K562 (cell line): ENCODE data around the gene SRRT. TPM values are rescaled to one million over a fixed set of nuclear protein-coding genes. Genes with fewer than 3 reads are reported as not detected.
A peak's percentile ranks its signal among the peaks of the same experiment; 100 is the strongest.

Experiments used
- ATAC-seq: fragments of 200-7000 bp; cut with Tn5 transposase; 3 replicates; pipeline ENCODE4 v1.9.1; 2020; ENCODE audit warnings: moderate library complexity
- BruUV-seq: library from RNA; stranded (reverse); fragments of 400-500 nt; replicated peaks from 2 replicates; lab custom pipeline; 2021; lab: Mats Ljungman, UMichigan
- CTCF ChIA-PET: fragments of 300-600 bp; formaldehyde crosslinking; extraction: SDS; loops from one replicate; lab custom pipeline; 2021; ENCODE audit warnings: low intra/inter-chr PET ratio; lab: Yijun Ruan, JAX
- POLR2A ChIA-PET: fragments of 300-600, 350-650 bp; sonication (Branson Sonifier 250); formaldehyde crosslinking; extraction: SDS; loops from one replicate; lab custom pipeline; 2021; ENCODE audit warnings: antibody characterized with exemption, inconsistent platforms; lab: Yijun Ruan, JAX
- DNase-seq, 4 experiments: peaks; one replicate each; pipeline versions ENCODE4 v3.0.0 to v3.0.0-alpha.2; 2011 to 2018; ENCODE audit warnings: low spot score in 3 of 4, mixed read lengths in 3 of 4; ENCODE audit errors: extremely low read depth in 1 of 4
- FAIRE-seq: peaks from 2 replicates; lab custom pipeline; 2011; peaks lifted over from hg19 to GRCh38; lab: Jason Lieb, UNC
- H2AFZ ChIP-seq: 2 replicates; pipeline ENCODE4 v1.6.0; 2011; ENCODE audit warnings: low read depth, low read length, control low read depth, inconsistent platforms
- H3K27ac ChIP-seq: fragments of 200-600 bp; 3 replicates; pipeline ENCODE4 v1.8.0; 2011; ENCODE audit warnings: low read depth, mild to moderate bottlenecking, control low read depth, inconsistent platforms, low read length, moderate library complexity, mixed read lengths; ENCODE audit errors: extremely low read depth
- H3K27me3 ChIP-seq, 2 experiments: fragments of 300-600 bp in 1 of 2; 2 replicates in 1 of 2; 3 replicates in 1 of 2; pipeline versions ENCODE4 v1.6.0 to v1.8.0; 2011; ENCODE audit warnings: inconsistent platforms in 2 of 2, low read length in 2 of 2, mild to moderate bottlenecking in 1 of 2, mixed read lengths in 1 of 2, moderate library complexity in 1 of 2; ENCODE audit not compliant: control insufficient read depth in 2 of 2, insufficient read depth in 2 of 2
- H3K36me3 ChIP-seq: fragments of 300-600 bp; 3 replicates; pipeline ENCODE4 v1.8.0; 2011; ENCODE audit warnings: mild to moderate bottlenecking, low read length, inconsistent platforms; ENCODE audit not compliant: control insufficient read depth, insufficient read depth
- H3K4me1 ChIP-seq, 2 experiments: fragments of 200-600 bp in 1 of 2; replicated peaks in 1 of 2; 2 replicates in 1 of 2; 3 replicates in 1 of 2; pipeline versions ENCODE4 v1.5.1 to v1.8.0; 2011; ENCODE audit warnings: inconsistent platforms in 2 of 2, low read length in 2 of 2, mild to moderate bottlenecking in 1 of 2, mixed read lengths in 1 of 2, moderate library complexity in 1 of 2; ENCODE audit not compliant: control insufficient read depth in 2 of 2, insufficient read depth in 2 of 2
- H3K4me2 ChIP-seq: 2 replicates; pipeline ENCODE4 v1.6.1; 2011; ENCODE audit warnings: low read length, control low read depth, inconsistent platforms, mixed read lengths; ENCODE audit not compliant: insufficient read depth
- H3K4me3 ChIP-seq: fragments of 200-600 bp; sonication (generic), shearing (Covaris generic); 2 replicates; pipeline ENCODE4 v1.5.1; 2016; ENCODE audit warnings: control low read depth, inconsistent platforms
- H3K79me2 ChIP-seq: fragments of 200-600 bp; 3 replicates; pipeline ENCODE4 v1.8.0; 2011; ENCODE audit warnings: low read length, inconsistent platforms; ENCODE audit not compliant: control insufficient read depth, insufficient read depth
- H3K9ac ChIP-seq, 2 experiments: 2 replicates each; pipeline versions ENCODE4 v1.6.0 to v1.6.1; 2011; ENCODE audit warnings: low read depth in 2 of 2, low read length in 2 of 2, control low read depth in 1 of 2, inconsistent platforms in 1 of 2, mild to moderate bottlenecking in 1 of 2, mixed read lengths in 1 of 2; ENCODE audit not compliant: insufficient read depth in 1 of 2
- H3K9me1 ChIP-seq: one replicate; pipeline ENCODE4 v1.6.0; 2011; ENCODE audit warnings: inconsistent platforms, mild to moderate bottlenecking, low read length, moderate library complexity; ENCODE audit not compliant: control insufficient read depth, insufficient read depth
- H3K9me3 ChIP-seq: replicated peaks from 2 replicates; pipeline ENCODE4 v1.5.1; 2011; ENCODE audit warnings: low read depth, low read length, inconsistent platforms; ENCODE audit not compliant: control insufficient read depth, insufficient read depth
- H4K20me1 ChIP-seq: replicated peaks from 2 replicates; pipeline ENCODE4 v1.6.1; 2011; ENCODE audit warnings: low read length, inconsistent platforms, mixed read lengths; ENCODE audit not compliant: control insufficient read depth, insufficient read depth
- BCL6 ChIP-seq: fragments of 250-450 bp; sonication (Bioruptor Pico); IDR thresholded peaks from 2 replicates; pipeline ENCODE4 v1.4.0; 2020
- CHD1 ChIP-seq: fragments of 200-600 bp; sonication (generic); IDR thresholded peaks from one replicate; pipeline ENCODE4 v1.6.1; 2012; ENCODE audit warnings: mild to moderate bottlenecking, moderate library complexity, low read length, inconsistent platforms
- L3MBTL2 ChIP-seq: fragments of 450-650 bp; IDR thresholded peaks from 2 replicates; pipeline ENCODE4 v1.6.1; 2016; ENCODE audit warnings: mild to moderate bottlenecking, moderate library complexity
- MTA3 ChIP-seq: fragments of 450-650 bp; formaldehyde crosslinking; IDR thresholded peaks from 2 replicates; pipeline ENCODE4 v1.6.1; 2017; ENCODE audit warnings: mild to moderate bottlenecking, borderline replicate concordance
- NCOA6 ChIP-seq: fragments of 450-650 bp; IDR thresholded peaks from 2 replicates; pipeline ENCODE4 v1.6.1; 2017; ENCODE audit warnings: mild to moderate bottlenecking
- PCBP1 ChIP-seq: fragments of 200-400 bp; formaldehyde crosslinking; IDR thresholded peaks from 2 replicates; pipeline ENCODE4 v1.6.1; 2018; ENCODE audit warnings: mild to moderate bottlenecking, low read depth, low read length; ENCODE audit not compliant: poor library complexity, severe bottlenecking
- POLR2A ChIP-seq: fragments of 450-650 bp; conservative IDR thresholded peaks from 2 replicates; pipeline ENCODE4 v1.6.1; 2016
- POLR2B ChIP-seq: fragments of 450-650 bp; IDR thresholded peaks from 2 replicates; pipeline ENCODE4 v1.6.1; 2018; ENCODE audit warnings: low read depth; ENCODE audit not compliant: partially characterized antibody
- ZEB2 ChIP-seq: fragments of 450-650 bp; IDR thresholded peaks from 2 replicates; pipeline ENCODE4 v1.6.1; 2016
- ZNF12 ChIP-seq: sonication (generic); formaldehyde crosslinking; IDR thresholded peaks from 2 replicates; pipeline ENCODE4 v1.4.0; 2020; ENCODE audit warnings: mild to moderate bottlenecking, missing genetic modification reagents
- WGBS: fragments of 100-300 bp; shearing (Covaris generic); methylation state at CpG from one replicate; pipeline ENCODE4 v1.1.6; 2016; ENCODE audit warnings: low coverage, mixed read lengths; ENCODE audit not compliant: insufficient coverage; ENCODE audit errors: missing lambda C conversion rate; 5-methylcytosine and 5-hydroxymethylcytosine counted together
- in situ Hi-C: fragments of 300-500 bp; cut with MboI; formaldehyde crosslinking; loops from 4 replicates; pipeline ENCODE4 v1.15.0; 2018; ENCODE audit warnings: inconsistent platforms, mixed read lengths
- intact Hi-C: fragments of 100-400 bp; cut with micrococcal nuclease; formaldehyde crosslinking; loops from 2 replicates; pipeline ENCODE4 v1.14.2; 2022
- polyA plus RNA-seq, 8 experiments: library from polyadenylated mRNA; depleted of rRNA in 4 of 8; stranded (reverse) in 5 of 8; unstranded in 3 of 8; fragments of >200 nt; fragmentation: Nextera tagmentation in 2 of 8; fragmentation: Illumina TruSeq in 1 of 8; extraction: Ambion mirVana in 2 of 8; extraction: Trizol in 1 of 8; gene quantifications; 2 replicates each; pipeline versions ENCODE4 v1.2.1 to v1.2.3, GENCODE V29; 2011 to 2014; ENCODE audit warnings: inconsistent platforms in 1 of 8, missing spikeins in 1 of 8
- total RNA-seq, 7 experiments: library from RNA; depleted of rRNA in 6 of 7; stranded (reverse); fragments of >200 nt in 6 of 7; fragmentation: Illumina TruSeq in 2 of 7; extraction: Trizol in 2 of 7; gene quantifications; 2 replicates each; pipeline versions ENCODE4 v1.2.1 to v1.2.3, GENCODE V29; 2011 to 2021; ENCODE audit warnings: low replicate concordance in 1 of 7
- TF ChIP-seq, protein P1 (sequence below): IDR thresholded peaks from 3 replicates; pipeline ENCODE4 v1.6.1; 2011; ENCODE audit warnings: borderline replicate concordance, mild to moderate bottlenecking, moderate library complexity; ENCODE audit not compliant: insufficient read length; ENCODE audit errors: extremely low read depth
- TF ChIP-seq, protein P2 (sequence below): sonication (generic); formaldehyde crosslinking; IDR thresholded peaks from 2 replicates; pipeline ENCODE4 v1.8.1; 2022; ENCODE audit warnings: missing genetic modification reagents
- TF ChIP-seq, protein P3 (sequence below): fragments of 200-800 bp; sonication (Bioruptor generic); IDR thresholded peaks from 2 replicates; pipeline ENCODE4 v1.6.1; 2017; ENCODE audit warnings: missing genetic modification characterization, missing compliant biosample characterization

Gene SRRT
- total and polyA plus RNA-seq, 9 of the 15 experiments (the other 6 are each of a cell fraction or from before 2014, with no cell fraction given), result 10.3 to 263 (median 84.4) TPM

DNA sequence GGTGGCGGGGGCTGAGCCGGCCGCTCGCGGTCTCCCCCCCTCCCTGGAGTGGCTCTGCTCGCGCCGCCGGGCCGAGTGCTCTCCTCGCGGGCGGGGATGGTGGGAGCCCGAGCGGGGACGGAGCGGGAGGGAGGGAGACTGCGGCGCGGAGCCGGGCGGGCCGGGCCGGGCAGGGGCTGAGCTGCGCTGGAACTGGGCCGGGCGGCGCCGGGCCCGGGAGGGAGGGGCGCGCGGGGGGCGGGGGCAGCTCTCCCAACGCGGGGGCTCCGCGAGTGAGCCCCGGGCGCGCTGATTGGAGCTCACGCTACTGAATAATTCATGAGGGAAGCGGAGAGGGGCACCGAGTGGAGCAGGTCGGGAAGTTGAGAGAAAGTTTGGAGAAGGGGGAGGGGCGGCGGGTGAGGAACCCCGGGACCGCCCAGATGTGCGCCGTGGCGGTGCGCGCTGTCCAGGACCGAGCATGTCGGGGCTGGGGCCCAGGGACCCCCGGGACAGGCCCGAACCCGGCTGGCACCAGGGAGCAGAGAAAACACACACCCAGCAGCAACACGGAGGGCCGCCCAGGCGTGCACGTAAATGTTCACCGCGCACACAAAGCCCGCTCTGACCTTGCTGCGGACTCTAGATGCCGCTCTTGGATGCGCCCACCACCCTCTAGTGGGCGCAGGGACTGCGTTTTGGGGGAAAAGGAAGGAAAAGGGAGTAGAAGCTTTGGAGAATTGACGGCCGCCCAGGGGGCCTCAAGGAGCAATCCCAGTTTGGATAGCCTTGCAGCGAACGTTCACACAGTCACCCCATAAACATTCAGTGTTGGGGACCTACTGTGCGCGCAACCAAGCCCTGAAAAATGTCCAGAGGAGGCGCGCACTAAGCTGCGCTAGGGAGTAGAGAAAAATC is 47.3 kb upstream of the SRRT start, which contains the start of gene EPHB4:
TSS of gene EPHB4 (minus strand) at position 194 of the 897 bp plus-strand sequence. CDS start 493 bp downstream, outside the sequence.
- Histone ChIP-seq H2AFZ (peak within 1 kb of the TSS; percentile 87), H3K27me3 (no peaks in the 10 kb centered on the region), H3K4me2 (peak within 1 kb of the TSS; percentile 98), H3K79me2 (peaks cover 55% of the 10 kb centered on the region), H3K4me1 (peaks cover 17 to 61% of the 10 kb centered on the region in 2 experiments; a peak in 4 of 5 replicates), H3K9me1 (peaks cover 4% of the 10 kb centered on the region), H3K9me3 (no peaks in the 10 kb centered on the region), H3K36me3 (peaks cover 22% of the 10 kb centered on the region; the same call in 2 of the 3 replicates), H3K4me3 (peak within 1 kb of the TSS; percentile 71), H4K20me1 (peaks cover 9% of the 10 kb centered on the region; the same call in 1 of the 2 replicates), H3K9ac (peak within 1 kb of the TSS; percentile 61 to 88), H3K27ac (peak within 1 kb of the TSS; percentile 60)
- peak; percentile 72 for ATAC-seq
- DNase-seq, result peak; percentile 89 to 97 (median 91)
- intact Hi-C loops, result loop anchor here (1.0 kb wide), 1 partner anchor 25 kb away; the partner anchor contains the start of gene SLC12A9
- in situ Hi-C loops, result no loop called here
- POLR2A ChIA-PET, result interaction anchor here (0.6 to 1.4 kb wide), 12 partner anchors 9 to 355 kb away, joined by 3 to 5 read pairs (median 3); partner anchors contain the start of genes SLC12A9 and SRRT
- CTCF ChIA-PET, result interaction anchor here (0.6 to 1.0 kb wide), 3 partner anchors 28 to 231 kb away, joined by 3 to 10 read pairs (median 3); no protein-coding TSS in a partner anchor
- TSS peak; percentile 81 for BruUV-seq
- 1% methylated on average over 35 of the region's 80 CpGs for WGBS
- peak; percentile 67 for FAIRE-seq
- TF ChIP-seq, protein P1, sequence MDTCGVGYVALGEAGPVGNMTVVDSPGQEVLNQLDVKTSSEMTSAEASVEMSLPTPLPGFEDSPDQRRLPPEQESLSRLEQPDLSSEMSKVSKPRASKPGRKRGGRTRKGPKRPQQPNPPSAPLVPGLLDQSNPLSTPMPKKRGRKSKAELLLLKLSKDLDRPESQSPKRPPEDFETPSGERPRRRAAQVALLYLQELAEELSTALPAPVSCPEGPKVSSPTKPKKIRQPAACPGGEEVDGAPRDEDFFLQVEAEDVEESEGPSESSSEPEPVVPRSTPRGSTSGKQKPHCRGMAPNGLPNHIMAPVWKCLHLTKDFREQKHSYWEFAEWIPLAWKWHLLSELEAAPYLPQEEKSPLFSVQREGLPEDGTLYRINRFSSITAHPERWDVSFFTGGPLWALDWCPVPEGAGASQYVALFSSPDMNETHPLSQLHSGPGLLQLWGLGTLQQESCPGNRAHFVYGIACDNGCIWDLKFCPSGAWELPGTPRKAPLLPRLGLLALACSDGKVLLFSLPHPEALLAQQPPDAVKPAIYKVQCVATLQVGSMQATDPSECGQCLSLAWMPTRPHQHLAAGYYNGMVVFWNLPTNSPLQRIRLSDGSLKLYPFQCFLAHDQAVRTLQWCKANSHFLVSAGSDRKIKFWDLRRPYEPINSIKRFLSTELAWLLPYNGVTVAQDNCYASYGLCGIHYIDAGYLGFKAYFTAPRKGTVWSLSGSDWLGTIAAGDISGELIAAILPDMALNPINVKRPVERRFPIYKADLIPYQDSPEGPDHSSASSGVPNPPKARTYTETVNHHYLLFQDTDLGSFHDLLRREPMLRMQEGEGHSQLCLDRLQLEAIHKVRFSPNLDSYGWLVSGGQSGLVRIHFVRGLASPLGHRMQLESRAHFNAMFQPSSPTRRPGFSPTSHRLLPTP, result no peak
- peak; percentile 35 for TF ChIP-seq CHD1
- peak; percentile 43 for TF ChIP-seq PCBP1
- 0 out of 2 replicates have a peak, but pooled peaks have one; percentile 41 for TF ChIP-seq ZEB2
- peak; percentile 61; the same call in 1 of the 2 replicates for TF ChIP-seq ZNF12
- no peak for TF ChIP-seq BCL6 (CRISPR knock-in tag)
- peak; percentile 34 for TF ChIP-seq POLR2B
- no peak for TF ChIP-seq NCOA6
- TF ChIP-seq, protein P2, sequence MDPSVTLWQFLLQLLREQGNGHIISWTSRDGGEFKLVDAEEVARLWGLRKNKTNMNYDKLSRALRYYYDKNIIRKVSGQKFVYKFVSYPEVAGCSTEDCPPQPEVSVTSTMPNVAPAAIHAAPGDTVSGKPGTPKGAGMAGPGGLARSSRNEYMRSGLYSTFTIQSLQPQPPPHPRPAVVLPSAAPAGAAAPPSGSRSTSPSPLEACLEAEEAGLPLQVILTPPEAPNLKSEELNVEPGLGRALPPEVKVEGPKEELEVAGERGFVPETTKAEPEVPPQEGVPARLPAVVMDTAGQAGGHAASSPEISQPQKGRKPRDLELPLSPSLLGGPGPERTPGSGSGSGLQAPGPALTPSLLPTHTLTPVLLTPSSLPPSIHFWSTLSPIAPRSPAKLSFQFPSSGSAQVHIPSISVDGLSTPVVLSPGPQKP (CRISPR knock-in tag), result no peak
- peak; percentile 64 for TF ChIP-seq L3MBTL2
- TF ChIP-seq MTA3, result peak; percentile 94
- TF ChIP-seq, protein P3, sequence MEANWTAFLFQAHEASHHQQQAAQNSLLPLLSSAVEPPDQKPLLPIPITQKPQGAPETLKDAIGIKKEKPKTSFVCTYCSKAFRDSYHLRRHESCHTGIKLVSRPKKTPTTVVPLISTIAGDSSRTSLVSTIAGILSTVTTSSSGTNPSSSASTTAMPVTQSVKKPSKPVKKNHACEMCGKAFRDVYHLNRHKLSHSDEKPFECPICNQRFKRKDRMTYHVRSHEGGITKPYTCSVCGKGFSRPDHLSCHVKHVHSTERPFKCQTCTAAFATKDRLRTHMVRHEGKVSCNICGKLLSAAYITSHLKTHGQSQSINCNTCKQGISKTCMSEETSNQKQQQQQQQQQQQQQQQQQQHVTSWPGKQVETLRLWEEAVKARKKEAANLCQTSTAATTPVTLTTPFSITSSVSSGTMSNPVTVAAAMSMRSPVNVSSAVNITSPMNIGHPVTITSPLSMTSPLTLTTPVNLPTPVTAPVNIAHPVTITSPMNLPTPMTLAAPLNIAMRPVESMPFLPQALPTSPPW (CRISPR knock-in tag), result peak; percentile 93
- peak; percentile 74 for TF ChIP-seq POLR2A
